ENCODE results near the gene INPP5A.

- TF ChIP-seq CTCF (conservative IDR thresholded peaks at IDR 0.05) (no peak), ZFX (IDR thresholded peaks at IDR 0.05) (no peak)
Measured at GRCh38 chr10:132692311-132692710, 154.7 kb downstream of the INPP5A start.
